NB4 (cell line): ENCODE measurements around the gene CCT4.

Source experiments
- DNase-seq: peaks from one replicate; pipeline ENCODE4 v3.0.0; 2010; ENCODE audit warnings: low read depth
- H3K4me3 ChIP-seq: one replicate; pipeline ENCODE4 v1.5.1; 2011; ENCODE audit warnings: mild to moderate bottlenecking, low read depth, low read length, moderate library complexity
- CTCF ChIP-seq: IDR thresholded peaks from one replicate; pipeline ENCODE4 v1.5.1; 2012; ENCODE audit warnings: low read depth, low read length
- MYC ChIP-seq: IDR thresholded peaks from 2 replicates; pipeline ENCODE4 v1.6.1; 2011; ENCODE audit warnings: low read depth, low read length
- POLR2A ChIP-seq: IDR thresholded peaks from 2 replicates; pipeline ENCODE4 v1.6.1; 2011; ENCODE audit warnings: mild to moderate bottlenecking; ENCODE audit not compliant: insufficient read length; ENCODE audit errors: extremely low read depth
- TF ChIP-seq, protein P1 (sequence below): IDR thresholded peaks from 2 replicates; pipeline ENCODE4 v1.6.1; 2011; ENCODE audit warnings: low read depth, low read length

CCT4 gene

GRCh38 chr2:61909116-61909515 lies 20.7 kb upstream of the CCT4 start:
- TF ChIP-seq POLR2A (no peak), MYC (no peak), CTCF (no peak)
- TF ChIP-seq, protein P1, sequence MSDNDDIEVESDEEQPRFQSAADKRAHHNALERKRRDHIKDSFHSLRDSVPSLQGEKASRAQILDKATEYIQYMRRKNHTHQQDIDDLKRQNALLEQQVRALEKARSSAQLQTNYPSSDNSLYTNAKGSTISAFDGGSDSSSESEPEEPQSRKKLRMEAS: no peak
- DNase-seq: no peak
- H3K4me3 ChIP-seq: no peak overlapping the region

- peak overlapping the region; percentile 96 for H3K4me3 ChIP-seq
- no peak for TF ChIP-seq CTCF
- TF ChIP-seq, protein P1: no peak
- TF ChIP-seq POLR2A: no peak
- no peak for TF ChIP-seq MYC
- DNase-seq: no peak
Measured at GRCh38 chr2:61906186-61906470, 17.7 kb upstream of the CCT4 start.

DNA sequence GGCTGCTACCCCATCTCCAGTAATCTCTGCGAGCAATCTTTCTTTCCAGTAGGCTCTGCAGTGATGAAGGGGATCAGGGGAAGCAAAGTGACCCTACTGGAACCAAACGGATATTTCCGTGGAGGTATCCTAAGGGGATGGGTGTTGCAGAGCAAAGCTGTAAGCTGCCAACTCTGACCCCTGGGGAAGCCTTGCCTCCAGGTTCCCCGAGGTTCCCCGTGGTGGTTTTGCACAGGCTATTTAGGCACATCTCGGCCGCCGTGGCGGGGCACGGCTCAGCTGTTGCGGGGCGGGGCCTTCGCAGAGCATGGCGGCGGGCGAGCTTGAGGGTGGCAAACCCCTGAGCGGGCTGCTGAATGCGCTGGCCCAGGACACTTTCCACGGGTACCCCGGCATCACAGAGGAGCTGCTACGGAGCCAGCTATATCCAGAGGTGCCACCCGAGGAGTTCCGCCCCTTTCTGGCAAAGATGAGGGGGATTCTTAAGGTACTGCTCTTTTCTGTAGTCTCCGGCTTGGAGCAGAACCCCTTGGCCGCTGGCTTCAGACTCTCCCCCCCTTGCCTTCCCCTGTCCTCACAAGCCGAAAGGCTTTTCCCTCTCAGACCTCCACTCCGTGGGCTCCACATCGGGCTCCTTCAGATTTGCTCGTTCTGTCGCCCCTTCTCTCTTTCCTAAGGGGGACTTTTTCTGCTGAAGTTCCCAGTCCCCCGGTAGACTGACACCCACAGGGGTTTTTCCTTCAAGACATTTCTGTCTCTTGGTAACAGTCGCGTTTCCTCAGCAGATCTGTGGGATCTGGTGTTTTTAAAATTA lies 17.1 kb upstream of the CCT4 start, which contains the start of gene COMMD1:
TSS of gene COMMD1 (plus strand) at position 303 of the 814 bp plus-strand sequence. CDS start at position 308, 5 bp downstream.
- TF ChIP-seq, protein P1: peak; percentile 70
- TF ChIP-seq POLR2A (peak; percentile 73), MYC (peak; percentile 65; the same call in 1 of the 2 replicates), CTCF (no peak)
- H3K4me3 ChIP-seq: peak within 1 kb of the TSS; percentile 96
- DNase-seq: peak; percentile 89

- no peak for DNase-seq
- no peak overlapping the region for H3K4me3 ChIP-seq
- no peak for TF ChIP-seq CTCF
- no peak for TF ChIP-seq POLR2A
- TF ChIP-seq MYC: no peak
- TF ChIP-seq, protein P1: no peak
Measured at GRCh38 chr2:61900281-61900680, 11.8 kb upstream of the CCT4 start.

DNA sequence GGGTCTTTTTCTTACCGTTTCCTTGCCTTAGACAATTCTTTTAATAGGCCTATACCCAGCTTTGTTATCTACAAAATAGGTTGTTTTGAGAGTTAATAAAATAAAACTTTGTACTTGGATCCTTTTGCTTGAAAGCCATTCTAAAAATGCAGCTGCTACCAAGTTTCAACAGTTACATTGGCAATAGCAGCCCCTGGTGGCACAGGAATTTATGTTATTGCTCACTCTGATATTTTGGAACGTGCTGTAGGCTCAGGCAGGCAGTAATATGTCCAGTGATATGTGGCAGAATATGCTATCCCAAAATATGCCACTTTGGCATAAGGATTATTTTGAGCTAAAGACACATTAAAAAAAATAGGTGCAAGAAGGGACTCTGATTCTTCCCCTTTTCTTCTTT lies 10.4 kb upstream of the CCT4 start:
- H3K4me3 ChIP-seq: no peak overlapping the region
- peak; percentile 49 for DNase-seq
- no peak for TF ChIP-seq MYC
- peak; percentile 52 for TF ChIP-seq CTCF
- TF ChIP-seq, protein P1: no peak
